Stimulated activated CD8-positive, alpha-beta memory T cell treated with anti-CD3 and anti-CD28 coated beads, Interleukin-4, amount 100 ng/mL, for 24 hours (primary cell): ENCODE data around the gene PAX3.

Source experiments
- DNase-seq: peaks from one replicate; pipeline ENCODE4 v3.0.0-alpha.2; 2020; ENCODE audit warnings: low read depth

The PAX3 gene

GRCh38 chr2:222270396-222270795 is 28.4 kb downstream of the PAX3 start:
- DNase-seq = no peak

GRCh38 chr2:222269132-222269531 is 29.7 kb downstream of the PAX3 start:
- DNase-seq = no peak

- no peak for DNase-seq
Observed at GRCh38 chr2:222268311-222268990, 30.3 kb downstream of the PAX3 start.

- no peak for DNase-seq
Observed at GRCh38 chr2:222264791-222265320, 33.9 kb downstream of the PAX3 start.

GRCh38 chr2:222261504-222261903 is 37.3 kb downstream of the PAX3 start:
- DNase-seq = no peak

- DNase-seq = no peak
Observed at GRCh38 chr2:222257645-222258044, 41.2 kb downstream of the PAX3 start.

- no peak for DNase-seq
Observed at GRCh38 chr2:222256250-222256649, 42.5 kb downstream of the PAX3 start.

- DNase-seq = no peak
Observed at GRCh38 chr2:222255090-222255489, 43.7 kb downstream of the PAX3 start.

GRCh38 chr2:222250313-222250712 is 48.5 kb downstream of the PAX3 start:
- no peak for DNase-seq

GRCh38 chr2:222249444-222249843 is 49.4 kb downstream of the PAX3 start:
- no peak for DNase-seq

- no peak for DNase-seq
Observed at GRCh38 chr2:222248818-222249217, 50.0 kb downstream of the PAX3 start.

- no peak for DNase-seq
Observed at GRCh38 chr2:222248256-222248655, 50.5 kb downstream of the PAX3 start.

GRCh38 chr2:222242532-222242931 is 56.3 kb downstream of the PAX3 start:
- DNase-seq = no peak

GRCh38 chr2:222241128-222241870 is 57.5 kb downstream of the PAX3 start:
- DNase-seq = no peak

- no peak for DNase-seq
Observed at GRCh38 chr2:222240676-222241049, 58.1 kb downstream of the PAX3 start.

- DNase-seq = no peak
Observed at GRCh38 chr2:222239945-222240675, 58.7 kb downstream of the PAX3 start.

- DNase-seq = no peak
Observed at GRCh38 chr2:222239091-222239490, 59.7 kb downstream of the PAX3 start.

- no peak for DNase-seq
Observed at GRCh38 chr2:222238072-222238471, 60.7 kb downstream of the PAX3 start.

- no peak for DNase-seq
Observed at GRCh38 chr2:222232839-222233238, 66.0 kb downstream of the PAX3 start.

- no peak for DNase-seq
Observed at GRCh38 chr2:222232372-222232771, 66.4 kb downstream of the PAX3 start.

- no peak for DNase-seq
Observed at GRCh38 chr2:222228054-222228453, 70.7 kb downstream of the PAX3 start.

- no peak for DNase-seq
Observed at GRCh38 chr2:222218786-222219185, 80.0 kb downstream of the PAX3 start.

GRCh38 chr2:222217712-222218111 is 81.1 kb downstream of the PAX3 start:
- DNase-seq = no peak
